SK-N-SH treated with all-trans-retinoic acid at 6 μM for 48 hours (cell line): Measurements from ENCODE around the gene OXA1L.

Source experiments
- ATAC-seq: fragments of 200-7000 bp; cut with Tn5 transposase; 3 replicates; pipeline ENCODE4 v1.9.1; 2020; ENCODE audit warnings: mild to moderate bottlenecking, moderate library complexity
- ARNTL ChIP-seq: fragments of 450-650 bp; formaldehyde crosslinking; IDR thresholded peaks from 2 replicates; pipeline ENCODE4 v1.5.0; 2020; ENCODE audit warnings: low read depth, mild to moderate bottlenecking, moderate library complexity, borderline replicate concordance
- BACH2 ChIP-seq: fragments of 250-450 bp; sonication (Bioruptor Pico); IDR thresholded peaks from 2 replicates; pipeline ENCODE4 v1.9.0; 2021; ENCODE audit warnings: mild to moderate bottlenecking, borderline replicate concordance
- CSDC2 ChIP-seq: fragments of 250-450 bp; sonication (Bioruptor Pico); IDR thresholded peaks from 2 replicates; pipeline ENCODE4 v1.5.0; 2020; ENCODE audit warnings: mild to moderate bottlenecking, moderate library complexity
- ESRRG ChIP-seq: fragments of 250-450 bp; sonication (Bioruptor Pico); IDR thresholded peaks from 2 replicates; pipeline ENCODE4 v1.6.1; 2021; ENCODE audit warnings: mild to moderate bottlenecking
- GLIS3 ChIP-seq: fragments of 250-450 bp; sonication (Bioruptor Pico); IDR thresholded peaks from 2 replicates; pipeline ENCODE4 v1.5.0; 2020; ENCODE audit warnings: mild to moderate bottlenecking, moderate library complexity
- ISL1 ChIP-seq: fragments of 250-450 bp; sonication (Bioruptor Pico); IDR thresholded peaks from 2 replicates; pipeline ENCODE4 v2.1.2; 2022; ENCODE audit warnings: mild to moderate bottlenecking, moderate library complexity
- OSR1 ChIP-seq: fragments of 250-450 bp; sonication (Bioruptor Pico); IDR thresholded peaks from 2 replicates; pipeline ENCODE4 v1.8.0; 2022; ENCODE audit warnings: moderate library complexity, mild to moderate bottlenecking, inconsistent platforms
- PPARA ChIP-seq: fragments of 250-450 bp; sonication (Bioruptor Pico); IDR thresholded peaks from 2 replicates; pipeline ENCODE4 v1.5.0; 2020; ENCODE audit warnings: mild to moderate bottlenecking, borderline replicate concordance
- RARB ChIP-seq: fragments of 250-450 bp; sonication (Bioruptor Pico); IDR thresholded peaks from 2 replicates; pipeline ENCODE4 v1.8.0; 2021; ENCODE audit warnings: mild to moderate bottlenecking, moderate library complexity
- SNAI2 ChIP-seq: fragments of 250-450 bp; sonication (Bioruptor Pico); IDR thresholded peaks from 2 replicates; pipeline ENCODE4 v1.5.0; 2020; ENCODE audit warnings: mild to moderate bottlenecking, moderate library complexity
- TCF4 ChIP-seq: fragments of 250-450 bp; sonication (Bioruptor Pico); IDR thresholded peaks from 2 replicates; pipeline ENCODE4 v1.8.0; 2021; ENCODE audit warnings: mild to moderate bottlenecking, moderate library complexity, borderline replicate concordance
- TOX ChIP-seq: fragments of 250-450 bp; sonication (Bioruptor Pico); IDR thresholded peaks from 2 replicates; pipeline ENCODE4 v1.8.0; 2021; ENCODE audit warnings: mild to moderate bottlenecking, moderate library complexity, borderline replicate concordance
- ZC3H10 ChIP-seq: fragments of 250-450 bp; sonication (Bioruptor Pico); IDR thresholded peaks from 2 replicates; pipeline ENCODE4 v1.5.1; 2021; ENCODE audit warnings: mild to moderate bottlenecking, moderate library complexity
- ZFP3 ChIP-seq: fragments of 250-450 bp; sonication (Bioruptor Pico); IDR thresholded peaks from 2 replicates; pipeline ENCODE4 v1.5.0; 2020; ENCODE audit warnings: mild to moderate bottlenecking, moderate library complexity
- ZFP30 ChIP-seq: fragments of 450-650 bp; formaldehyde crosslinking; IDR thresholded peaks from 2 replicates; pipeline ENCODE4 v1.5.0; 2022; ENCODE audit warnings: mild to moderate bottlenecking, moderate library complexity
- ZNF565 ChIP-seq: fragments of 450-650 bp; formaldehyde crosslinking; conservative IDR thresholded peaks from 2 replicates; pipeline ENCODE4 v1.5.0; 2020; ENCODE audit warnings: low read depth, mild to moderate bottlenecking, moderate library complexity
- ZNF70 ChIP-seq: fragments of 450-650 bp; formaldehyde crosslinking; IDR thresholded peaks from 2 replicates; pipeline ENCODE4 v1.5.0; 2020; ENCODE audit warnings: mild to moderate bottlenecking, moderate library complexity
- ZNF8 ChIP-seq: fragments of 450-650 bp; formaldehyde crosslinking; IDR thresholded peaks from 2 replicates; pipeline ENCODE4 v1.5.0; 2020; ENCODE audit warnings: mild to moderate bottlenecking, moderate library complexity
- TF ChIP-seq, protein P1 (sequence below): fragments of 250-450 bp; sonication (Bioruptor Pico); IDR thresholded peaks from 2 replicates; pipeline ENCODE4 v1.5.1; 2021; ENCODE audit warnings: mild to moderate bottlenecking, moderate library complexity
- TF ChIP-seq, protein P2 (sequence below): fragments of 250-450 bp; sonication (Bioruptor Pico); IDR thresholded peaks from 2 replicates; pipeline ENCODE4 v1.5.0; 2020; ENCODE audit warnings: mild to moderate bottlenecking, moderate library complexity
- TF ChIP-seq, protein P3 (sequence below): fragments of 250-450 bp; sonication (Bioruptor Pico); IDR thresholded peaks from 2 replicates; pipeline ENCODE4 v1.8.0; 2021; ENCODE audit warnings: low read depth, mild to moderate bottlenecking, moderate library complexity, borderline replicate concordance
- TF ChIP-seq, protein P4 (sequence below): fragments of 250-450 bp; sonication (Bioruptor Pico); IDR thresholded peaks from 2 replicates; pipeline ENCODE4 v1.5.1; 2020; ENCODE audit warnings: low read depth, mild to moderate bottlenecking, moderate library complexity
- TF ChIP-seq, protein P5 (sequence below): fragments of 250-450 bp; sonication (Bioruptor Pico); IDR thresholded peaks from 2 replicates; pipeline ENCODE4 v1.8.0; 2020; ENCODE audit warnings: mild to moderate bottlenecking, moderate library complexity, borderline replicate concordance

Gene OXA1L

DNA sequence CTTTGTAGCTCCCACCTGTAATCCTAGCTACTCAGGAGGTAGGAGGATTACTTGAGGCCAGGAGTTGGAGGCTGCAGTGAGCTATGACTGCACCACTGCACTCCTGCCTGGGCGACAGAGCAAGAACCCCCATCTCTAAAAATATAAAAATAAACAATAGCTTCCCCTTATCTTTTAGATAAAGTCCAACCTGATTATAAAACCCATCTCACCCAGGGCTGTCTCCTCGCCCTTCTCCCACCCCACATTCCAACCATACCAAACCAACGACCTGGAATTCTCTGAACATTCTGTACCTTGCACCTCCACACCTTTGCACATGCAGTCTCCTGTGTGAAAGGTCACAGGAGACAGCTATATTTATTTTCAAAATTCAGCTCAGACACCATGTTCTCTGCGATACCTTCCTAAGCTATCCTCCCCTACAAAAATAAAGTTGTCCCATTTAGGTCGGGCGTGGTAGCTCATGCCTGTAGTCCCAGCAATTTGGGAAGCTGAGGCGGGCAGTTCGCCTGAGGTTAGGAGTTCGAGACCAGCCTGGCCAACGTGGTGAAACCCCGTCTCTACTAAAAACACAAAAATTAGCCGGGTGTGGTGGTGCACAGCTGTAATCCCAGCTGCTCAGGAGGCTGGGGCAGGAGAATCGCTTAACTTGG lies 41.1 kb downstream of the OXA1L start:
- TF ChIP-seq OSR1 (no peak), BACH2 (CRISPR knock-in tag) (no peak), RARB (CRISPR knock-in tag) (no peak), ARNTL (CRISPR knock-in tag) (no peak), CSDC2 (no peak), PPARA (CRISPR knock-in tag) (no peak), TCF4 (CRISPR knock-in tag) (no peak), SNAI2 (CRISPR knock-in tag) (no peak), ZNF8 (CRISPR knock-in tag) (no peak), ZNF70 (CRISPR knock-in tag) (no peak), ZFP30 (CRISPR knock-in tag) (no peak), GLIS3 (no peak)
- TF ChIP-seq, protein P1, sequence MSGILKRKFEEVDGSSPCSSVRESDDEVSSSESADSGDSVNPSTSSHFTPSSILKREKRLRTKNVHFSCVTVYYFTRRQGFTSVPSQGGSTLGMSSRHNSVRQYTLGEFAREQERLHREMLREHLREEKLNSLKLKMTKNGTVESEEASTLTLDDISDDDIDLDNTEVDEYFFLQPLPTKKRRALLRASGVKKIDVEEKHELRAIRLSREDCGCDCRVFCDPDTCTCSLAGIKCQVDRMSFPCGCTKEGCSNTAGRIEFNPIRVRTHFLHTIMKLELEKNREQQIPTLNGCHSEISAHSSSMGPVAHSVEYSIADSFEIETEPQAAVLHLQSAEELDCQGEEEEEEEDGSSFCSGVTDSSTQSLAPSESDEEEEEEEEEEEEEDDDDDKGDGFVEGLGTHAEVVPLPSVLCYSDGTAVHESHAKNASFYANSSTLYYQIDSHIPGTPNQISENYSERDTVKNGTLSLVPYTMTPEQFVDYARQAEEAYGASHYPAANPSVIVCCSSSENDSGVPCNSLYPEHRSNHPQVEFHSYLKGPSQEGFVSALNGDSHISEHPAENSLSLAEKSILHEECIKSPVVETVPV (CRISPR knock-in tag), result no peak
- ATAC-seq, result no peak

DNA sequence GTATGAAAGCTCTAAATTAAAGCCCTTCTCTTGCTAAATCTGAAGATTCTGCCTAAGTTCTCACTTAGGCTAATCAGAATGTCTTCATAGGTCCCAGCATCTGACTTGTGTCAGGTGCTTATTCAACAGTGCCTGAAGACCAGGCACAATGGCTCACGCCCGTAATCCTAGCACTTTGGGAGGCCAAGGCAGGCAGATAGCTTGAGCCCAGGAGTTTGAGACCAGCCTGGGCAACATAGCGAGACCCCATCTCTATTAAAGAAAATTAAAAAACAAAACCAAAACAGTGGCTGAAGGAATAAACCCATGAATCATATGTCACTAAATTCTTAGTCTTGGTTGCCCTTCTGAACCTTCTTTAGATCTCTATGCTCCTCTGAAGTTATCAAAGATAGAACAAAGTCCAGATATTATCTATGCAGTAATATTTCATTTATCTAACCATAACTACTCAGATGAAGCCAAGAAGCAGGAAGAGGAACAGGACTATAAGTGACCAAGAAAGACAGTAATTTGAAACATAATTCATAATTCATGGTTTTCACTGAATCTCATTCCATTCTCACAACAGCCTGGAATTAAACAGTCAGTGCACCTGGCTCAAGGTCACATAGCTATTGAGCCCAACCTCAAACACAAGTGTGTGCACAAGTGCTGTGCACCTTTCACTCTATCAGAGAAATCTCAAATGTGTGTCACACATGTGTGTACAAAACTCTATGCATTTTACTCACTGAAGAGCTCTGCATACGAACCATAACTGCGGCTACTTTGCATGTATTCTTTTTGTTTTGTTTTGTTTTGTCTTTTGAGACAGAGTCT lies 42.1 kb downstream of the OXA1L start:
- ATAC-seq, result no peak
- no peak for TF ChIP-seq ESRRG (CRISPR knock-in tag)
- TF ChIP-seq, protein P1 (CRISPR knock-in tag), result no peak
- TF ChIP-seq ZNF565 (CRISPR knock-in tag), result no peak
- no peak for TF ChIP-seq RARB (CRISPR knock-in tag)
- no peak for TF ChIP-seq GLIS3
- TF ChIP-seq ZFP3 (CRISPR knock-in tag), result no peak
- TF ChIP-seq CSDC2, result no peak
- no peak for TF ChIP-seq OSR1
- TF ChIP-seq, protein P2, sequence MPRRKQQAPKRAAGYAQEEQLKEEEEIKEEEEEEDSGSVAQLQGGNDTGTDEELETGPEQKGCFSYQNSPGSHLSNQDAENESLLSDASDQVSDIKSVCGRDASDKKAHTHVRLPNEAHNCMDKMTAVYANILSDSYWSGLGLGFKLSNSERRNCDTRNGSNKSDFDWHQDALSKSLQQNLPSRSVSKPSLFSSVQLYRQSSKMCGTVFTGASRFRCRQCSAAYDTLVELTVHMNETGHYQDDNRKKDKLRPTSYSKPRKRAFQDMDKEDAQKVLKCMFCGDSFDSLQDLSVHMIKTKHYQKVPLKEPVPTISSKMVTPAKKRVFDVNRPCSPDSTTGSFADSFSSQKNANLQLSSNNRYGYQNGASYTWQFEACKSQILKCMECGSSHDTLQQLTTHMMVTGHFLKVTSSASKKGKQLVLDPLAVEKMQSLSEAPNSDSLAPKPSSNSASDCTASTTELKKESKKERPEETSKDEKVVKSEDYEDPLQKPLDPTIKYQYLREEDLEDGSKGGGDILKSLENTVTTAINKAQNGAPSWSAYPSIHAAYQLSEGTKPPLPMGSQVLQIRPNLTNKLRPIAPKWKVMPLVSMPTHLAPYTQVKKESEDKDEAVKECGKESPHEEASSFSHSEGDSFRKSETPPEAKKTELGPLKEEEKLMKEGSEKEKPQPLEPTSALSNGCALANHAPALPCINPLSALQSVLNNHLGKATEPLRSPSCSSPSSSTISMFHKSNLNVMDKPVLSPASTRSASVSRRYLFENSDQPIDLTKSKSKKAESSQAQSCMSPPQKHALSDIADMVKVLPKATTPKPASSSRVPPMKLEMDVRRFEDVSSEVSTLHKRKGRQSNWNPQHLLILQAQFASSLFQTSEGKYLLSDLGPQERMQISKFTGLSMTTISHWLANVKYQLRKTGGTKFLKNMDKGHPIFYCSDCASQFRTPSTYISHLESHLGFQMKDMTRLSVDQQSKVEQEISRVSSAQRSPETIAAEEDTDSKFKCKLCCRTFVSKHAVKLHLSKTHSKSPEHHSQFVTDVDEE (CRISPR knock-in tag), result no peak
- TF ChIP-seq ZNF70 (CRISPR knock-in tag), result no peak
- TF ChIP-seq TCF4 (CRISPR knock-in tag), result no peak
- no peak for TF ChIP-seq SNAI2 (CRISPR knock-in tag)
- TF ChIP-seq TOX (CRISPR knock-in tag), result no peak
- TF ChIP-seq ZC3H10, result no peak
- no peak for TF ChIP-seq PPARA (CRISPR knock-in tag)
- TF ChIP-seq BACH2 (CRISPR knock-in tag), result no peak
- TF ChIP-seq, protein P3, sequence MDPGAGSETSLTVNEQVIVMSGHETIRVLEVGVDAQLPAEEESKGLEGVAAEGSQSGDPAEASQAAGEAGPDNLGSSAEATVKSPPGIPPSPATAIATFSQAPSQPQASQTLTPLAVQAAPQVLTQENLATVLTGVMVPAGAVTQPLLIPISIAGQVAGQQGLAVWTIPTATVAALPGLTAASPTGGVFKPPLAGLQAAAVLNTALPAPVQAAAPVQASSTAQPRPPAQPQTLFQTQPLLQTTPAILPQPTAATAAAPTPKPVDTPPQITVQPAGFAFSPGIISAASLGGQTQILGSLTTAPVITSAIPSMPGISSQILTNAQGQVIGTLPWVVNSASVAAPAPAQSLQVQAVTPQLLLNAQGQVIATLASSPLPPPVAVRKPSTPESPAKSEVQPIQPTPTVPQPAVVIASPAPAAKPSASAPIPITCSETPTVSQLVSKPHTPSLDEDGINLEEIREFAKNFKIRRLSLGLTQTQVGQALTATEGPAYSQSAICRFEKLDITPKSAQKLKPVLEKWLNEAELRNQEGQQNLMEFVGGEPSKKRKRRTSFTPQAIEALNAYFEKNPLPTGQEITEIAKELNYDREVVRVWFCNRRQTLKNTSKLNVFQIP (CRISPR knock-in tag), result no peak
- TF ChIP-seq ISL1 (CRISPR knock-in tag), result no peak
- TF ChIP-seq, protein P4, sequence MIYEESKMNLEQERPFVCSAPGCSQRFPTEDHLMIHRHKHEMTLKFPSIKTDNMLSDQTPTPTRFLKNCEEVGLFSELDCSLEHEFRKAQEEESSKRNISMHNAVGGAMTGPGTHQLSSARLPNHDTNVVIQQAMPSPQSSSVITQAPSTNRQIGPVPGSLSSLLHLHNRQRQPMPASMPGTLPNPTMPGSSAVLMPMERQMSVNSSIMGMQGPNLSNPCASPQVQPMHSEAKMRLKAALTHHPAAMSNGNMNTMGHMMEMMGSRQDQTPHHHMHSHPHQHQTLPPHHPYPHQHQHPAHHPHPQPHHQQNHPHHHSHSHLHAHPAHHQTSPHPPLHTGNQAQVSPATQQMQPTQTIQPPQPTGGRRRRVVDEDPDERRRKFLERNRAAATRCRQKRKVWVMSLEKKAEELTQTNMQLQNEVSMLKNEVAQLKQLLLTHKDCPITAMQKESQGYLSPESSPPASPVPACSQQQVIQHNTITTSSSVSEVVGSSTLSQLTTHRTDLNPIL (CRISPR knock-in tag), result no peak
- TF ChIP-seq, protein P5, sequence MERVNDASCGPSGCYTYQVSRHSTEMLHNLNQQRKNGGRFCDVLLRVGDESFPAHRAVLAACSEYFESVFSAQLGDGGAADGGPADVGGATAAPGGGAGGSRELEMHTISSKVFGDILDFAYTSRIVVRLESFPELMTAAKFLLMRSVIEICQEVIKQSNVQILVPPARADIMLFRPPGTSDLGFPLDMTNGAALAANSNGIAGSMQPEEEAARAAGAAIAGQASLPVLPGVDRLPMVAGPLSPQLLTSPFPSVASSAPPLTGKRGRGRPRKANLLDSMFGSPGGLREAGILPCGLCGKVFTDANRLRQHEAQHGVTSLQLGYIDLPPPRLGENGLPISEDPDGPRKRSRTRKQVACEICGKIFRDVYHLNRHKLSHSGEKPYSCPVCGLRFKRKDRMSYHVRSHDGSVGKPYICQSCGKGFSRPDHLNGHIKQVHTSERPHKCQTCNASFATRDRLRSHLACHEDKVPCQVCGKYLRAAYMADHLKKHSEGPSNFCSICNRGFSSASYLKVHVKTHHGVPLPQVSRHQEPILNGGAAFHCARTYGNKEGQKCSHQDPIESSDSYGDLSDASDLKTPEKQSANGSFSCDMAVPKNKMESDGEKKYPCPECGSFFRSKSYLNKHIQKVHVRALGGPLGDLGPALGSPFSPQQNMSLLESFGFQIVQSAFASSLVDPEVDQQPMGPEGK, result no peak
- TF ChIP-seq, all 23 proteins: peak for 0
